DOHH2 (cell line): ENCODE measurements around the gene TYROBP.

ENCODE experiments used
- CTCF ChIP-seq: fragments of 200-600 bp; sonication (generic); IDR thresholded peaks from one replicate; pipeline ENCODE4 v1.5.1; 2014; ENCODE audit warnings: antibody characterized with exemption, mild to moderate bottlenecking, low read depth, low read length; ENCODE audit not compliant: poor library complexity, severe bottlenecking
- EZH2phosphoT487 ChIP-seq: fragments of 200-600 bp; sonication (generic); IDR thresholded peaks from 2 replicates; pipeline ENCODE4 v1.6.1; 2017; ENCODE audit warnings: borderline replicate concordance, mild to moderate bottlenecking, antibody characterized with exemption, low read length, moderate library complexity, mixed read lengths

- TF ChIP-seq CTCF, result no peak
- TF ChIP-seq EZH2phosphoT487, result no peak
Observed at GRCh38 chr19:35908973-35909683, 1.0 kb upstream of the TYROBP start.
